Transverse colon (tissue), 4 donors: ENCODE data around the gene MROH2A. TPM values are rescaled to one million over a fixed set of nuclear protein-coding genes. Genes with fewer than 3 reads are reported as not detected.

Experiments
- total RNA-seq, 4 donors: library from RNA; depleted of rRNA; stranded (reverse); fragments of >200 nt; gene quantifications; one replicate each; pipeline ENCODE4 v1.1.0, GENCODE V29; 2016

Gene MROH2A
- total RNA-seq, 4 donors from 2014 or later: 0.14 TPM; not detected in 3

Other genes with a start within 250 kb of the MROH2A start
- 100 to 1,000 TPM in 1 of 4 donors, 10 to 100 TPM in 3; 30.7 to 113 (median 41.3) TPM for gene USP40, start 211.5 kb upstream of the MROH2A start, total RNA-seq
- gene UGT1A8, start 160.7 kb upstream of the MROH2A start, total RNA-seq: 10 to 100 TPM in 2 of 4 donors, 1 to 10 TPM in 2; 1.1 to 15.1 (median 9.4) TPM
- 10 to 100 TPM; 54.2 to 87.5 (median 54.9) TPM for gene UGT1A10, start 141.9 kb upstream of the MROH2A start, total RNA-seq
- gene UGT1A9, start 106.4 kb upstream of the MROH2A start, total RNA-seq: 10 to 100 TPM in 3 of 4 donors, 1 to 10 TPM in 1; 4.6 to 18.7 (median 10.5) TPM
- 10 to 100 TPM in 3 of 4 donors, 1 to 10 TPM in 1; 3.4 to 55.3 (median 18.2) TPM for gene UGT1A7, start 96.4 kb upstream of the MROH2A start, total RNA-seq
- gene UGT1A6, start 85.4 kb upstream of the MROH2A start, total RNA-seq: 10 to 100 TPM; 13.5 to 40.2 (median 18.1) TPM
- 10 to 100 TPM in 2 of 4 donors, 1 to 10 TPM in 2; 3.2 to 18.3 (median 7.9) TPM for gene UGT1A5, start 65.4 kb upstream of the MROH2A start, total RNA-seq
- gene UGT1A4, start 59.6 kb upstream of the MROH2A start, total RNA-seq: 1 to 10 TPM; 2.0 to 9.0 (median 4.9) TPM
- 1 to 10 TPM in 3 of 4 donors, not detected in 1; 2.6 to 3.2 (median 2.6) TPM for gene UGT1A3, start 49.3 kb upstream of the MROH2A start, total RNA-seq
- 10 to 100 TPM in 1 of 4 donors, 1 to 10 TPM in 3; 4.4 to 11.3 (median 6.9) TPM for gene UGT1A1, start 18.1 kb upstream of the MROH2A start, total RNA-seq
- gene HJURP, start 76.2 kb downstream of the MROH2A start, total RNA-seq: 10 to 100 TPM in 1 of 4 donors, 1 to 10 TPM in 2, not detected in 1; 1.9 to 29.5 (median 2.1) TPM
- not detected for gene TRPM8, start 139.0 kb downstream of the MROH2A start, total RNA-seq